NAMALWA (cell line): ENCODE results near the gene HES4.

ENCODE experiments used
- DNase-seq: peaks from one replicate; pipeline ENCODE4 v3.0.0-alpha.2; 2015; ENCODE audit warnings: low spot score

Gene HES4

DNA sequence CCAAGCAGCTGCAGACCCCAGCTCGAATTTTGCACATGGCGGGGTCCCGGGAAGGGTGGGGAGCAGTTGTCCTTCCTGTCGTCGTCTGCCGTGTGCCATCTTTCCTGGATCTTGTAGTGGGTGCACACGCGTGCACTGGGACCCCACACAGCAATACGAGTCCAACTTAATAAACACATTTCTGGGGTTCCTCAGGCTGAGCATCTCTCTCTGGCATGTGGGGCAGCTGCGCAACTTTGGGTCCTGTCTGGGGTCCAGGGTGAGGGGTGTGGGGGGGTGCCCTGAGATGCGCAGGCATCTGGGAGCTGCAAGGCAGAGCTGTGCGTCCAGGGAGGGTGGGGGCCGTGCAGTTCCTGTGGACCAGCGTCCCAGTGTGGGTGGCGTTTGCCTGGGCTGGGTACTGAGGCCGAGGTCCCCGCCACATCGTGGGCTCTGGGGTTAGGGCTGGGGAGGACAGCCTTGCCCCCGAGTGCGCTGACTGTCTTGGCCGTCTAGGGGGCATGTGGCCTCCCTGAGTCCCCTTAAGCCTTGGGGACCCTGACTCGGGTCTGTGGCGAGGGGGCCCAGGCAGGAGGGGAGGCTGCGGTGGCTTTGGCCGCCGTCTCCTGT, 34.3 kb downstream of the HES4 start:
- no peak for DNase-seq

- no peak for DNase-seq
Measured at GRCh38 chr1:964691-965525, 35.0 kb downstream of the HES4 start.

DNA sequence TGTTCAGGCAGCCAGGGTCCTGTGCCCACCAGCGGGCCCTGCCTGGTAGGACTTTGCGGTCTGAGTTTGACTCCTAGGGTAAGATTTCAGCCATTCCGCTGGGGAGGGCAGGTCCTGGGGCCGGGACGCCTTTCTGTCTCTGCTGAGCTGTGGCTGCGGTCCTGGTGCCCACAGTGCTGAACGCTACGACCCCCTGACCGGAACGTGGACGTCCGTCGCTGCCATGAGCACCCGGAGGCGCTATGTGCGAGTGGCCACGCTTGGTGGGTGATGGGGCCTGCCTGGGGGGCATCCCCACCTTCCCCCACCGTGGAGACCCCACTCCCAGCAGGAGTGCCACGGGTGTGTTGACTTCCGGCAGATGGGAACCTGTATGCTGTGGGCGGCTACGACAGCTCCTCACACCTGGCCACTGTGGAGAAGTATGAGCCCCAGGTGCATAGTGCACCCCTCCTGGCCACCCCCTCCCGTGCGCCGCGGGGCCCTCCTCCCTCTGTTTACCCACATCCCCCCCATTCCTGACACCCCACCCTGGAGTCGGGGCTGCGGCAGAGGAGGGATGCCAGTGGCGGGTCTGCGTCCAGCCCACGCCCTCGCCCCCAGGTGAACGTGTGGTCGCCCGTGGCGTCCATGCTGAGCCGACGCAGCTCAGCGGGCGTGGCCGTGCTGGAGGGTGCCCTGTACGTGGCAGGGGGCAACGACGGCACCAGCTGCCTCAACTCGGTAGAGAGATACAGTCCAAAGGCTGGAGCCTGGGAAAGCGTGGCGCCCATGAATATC, 36.0 kb downstream of the HES4 start:
- DNase-seq: no peak

DNA sequence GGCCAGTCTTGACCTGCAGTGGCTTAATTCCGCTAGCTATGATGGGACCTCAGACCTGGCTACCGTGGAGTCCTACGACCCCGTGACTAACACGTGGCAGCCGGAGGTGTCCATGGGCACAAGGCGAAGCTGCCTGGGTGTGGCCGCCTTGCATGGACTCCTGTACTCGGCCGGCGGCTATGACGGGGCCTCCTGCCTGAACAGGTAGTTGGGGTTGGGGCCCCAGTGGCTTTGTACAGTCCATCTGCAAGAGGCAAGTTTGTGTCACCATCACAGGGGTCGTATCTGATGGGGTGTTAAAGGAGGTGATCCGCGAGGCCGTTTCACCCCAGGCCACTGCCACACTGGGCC, 36.6 kb downstream of the HES4 start:
- no peak for DNase-seq

DNA sequence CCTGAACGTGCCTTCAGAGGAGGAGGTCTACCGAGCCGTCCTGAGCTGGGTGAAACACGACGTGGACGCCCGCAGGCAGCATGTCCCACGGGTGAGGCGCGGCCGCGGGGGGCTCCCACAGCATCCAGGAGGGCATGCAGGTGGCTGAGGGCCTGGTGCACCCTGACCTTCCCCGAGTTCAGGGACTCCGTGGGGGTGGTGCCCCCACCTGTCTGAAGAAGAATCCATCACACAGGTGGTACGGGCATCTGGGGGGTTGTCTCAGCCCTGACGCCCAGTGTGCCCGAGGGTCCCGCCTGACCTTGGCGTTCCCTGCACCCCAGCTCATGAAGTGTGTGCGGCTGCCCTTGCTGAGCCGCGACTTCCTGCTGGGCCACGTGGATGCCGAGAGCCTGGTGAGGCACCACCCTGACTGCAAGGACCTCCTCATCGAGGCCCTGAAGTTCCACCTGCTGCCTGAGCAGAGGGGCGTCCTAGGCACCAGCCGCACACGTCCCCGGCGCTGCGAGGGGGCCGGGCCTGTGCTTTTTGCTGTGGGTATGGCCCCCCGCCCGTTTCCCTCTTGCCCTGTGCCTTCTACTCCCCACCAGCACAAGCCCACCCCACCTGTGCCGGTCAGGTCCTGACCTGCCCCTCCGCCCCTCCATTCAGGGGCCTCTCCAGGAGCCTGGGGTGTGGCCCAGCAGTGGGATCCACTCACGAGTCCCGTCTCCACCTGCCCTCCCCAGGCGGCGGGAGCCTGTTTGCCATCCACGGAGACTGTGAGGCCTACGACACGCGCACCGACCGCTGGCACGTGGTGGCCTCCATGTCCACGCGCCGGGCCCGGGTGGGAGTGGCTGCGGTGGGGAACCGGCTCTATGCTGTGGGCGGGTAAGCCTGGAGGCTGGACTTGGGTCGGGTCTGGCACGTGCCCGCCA, 37.3 kb downstream of the HES4 start:
- no peak for DNase-seq

DNA sequence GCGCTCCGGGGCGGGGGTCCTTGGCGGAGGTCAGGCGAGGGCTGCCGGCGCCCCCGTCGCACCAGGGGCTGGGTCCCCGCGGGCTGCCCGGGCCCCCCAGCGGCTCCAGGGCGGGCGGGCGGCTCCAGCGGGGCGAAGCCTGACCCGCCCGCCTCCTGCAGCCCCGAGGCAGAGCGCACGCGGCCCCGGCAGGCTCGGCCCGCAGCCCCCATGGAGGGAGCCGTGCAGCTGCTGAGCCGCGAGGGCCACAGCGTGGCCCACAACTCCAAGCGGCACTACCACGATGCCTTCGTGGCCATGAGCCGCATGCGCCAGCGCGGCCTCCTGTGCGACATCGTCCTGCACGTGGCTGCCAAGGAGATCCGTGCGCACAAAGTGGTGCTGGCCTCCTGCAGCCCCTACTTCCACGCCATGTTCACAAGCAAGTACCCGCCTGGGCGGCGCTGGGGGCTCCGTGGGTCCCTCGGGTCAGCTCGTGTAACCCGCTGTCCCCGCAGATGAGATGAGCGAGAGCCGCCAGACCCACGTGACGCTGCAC, 38.7 kb downstream of the HES4 start:
- DNase-seq: no peak

GRCh38 chr1:960363-961131, 39.4 kb downstream of the HES4 start, which contains the start of gene KLHL17:
Gene KLHL17, plus strand, starts transcription at chr1:960584. Its CDS starts 110 bp downstream, at chr1:960694.
- DNase-seq: peak; percentile 85

GRCh38 chr1:959731-960362, 40.0 kb downstream of the HES4 start:
- no peak for DNase-seq

GRCh38 chr1:958823-959730, 40.8 kb downstream of the HES4 start, which contains the start of gene NOC2L:
Gene NOC2L, minus strand, starts transcription at chr1:959256. Its CDS starts 16 bp downstream, at chr1:959240.
- DNase-seq: peak; percentile 95

DNA sequence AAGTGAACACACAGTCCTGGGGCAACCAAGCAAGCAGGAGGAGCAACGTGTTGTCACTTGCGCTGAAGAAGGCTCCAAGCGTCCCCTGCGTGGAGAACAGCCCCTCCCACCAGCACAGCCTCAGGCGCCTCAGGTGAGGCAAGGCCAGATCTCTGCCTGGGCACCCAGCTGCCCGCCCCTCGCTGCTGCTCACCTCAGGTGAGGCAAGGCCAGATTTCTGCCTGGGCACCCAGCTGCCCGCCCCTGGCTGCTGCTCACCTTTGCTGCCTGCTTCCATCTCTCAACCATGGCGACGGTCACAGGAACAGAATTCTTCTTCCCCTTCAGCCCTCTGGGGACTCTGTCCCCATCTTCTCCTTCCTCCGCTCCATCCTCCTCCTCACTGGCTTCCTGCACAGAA, 43.3 kb downstream of the HES4 start:
- DNase-seq: no peak

- no peak for DNase-seq
Measured at GRCh38 chr1:955474-955873, 44.4 kb downstream of the HES4 start.

DNA sequence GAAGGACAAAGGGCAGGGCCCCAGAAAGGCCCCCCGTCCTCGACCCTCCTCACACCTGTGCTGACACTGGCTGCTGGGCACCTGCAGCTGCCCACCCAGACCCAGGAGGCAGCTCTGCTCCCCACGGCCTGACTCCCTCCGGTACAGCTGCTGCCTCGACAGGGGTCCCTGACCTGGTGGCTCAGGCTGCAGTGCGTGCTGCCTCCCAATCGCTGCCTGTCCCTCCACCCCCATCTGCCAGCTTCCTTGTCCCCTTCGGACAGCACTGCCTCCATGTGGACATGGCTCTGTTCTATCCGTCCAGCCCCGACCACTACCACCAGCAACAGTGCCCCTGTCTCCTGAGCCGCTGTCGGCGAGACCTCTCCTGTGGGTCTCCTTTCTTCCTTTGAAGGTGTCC, 45.0 kb downstream of the HES4 start:
- DNase-seq: no peak

GRCh38 chr1:953524-954320, 46.2 kb downstream of the HES4 start:
- DNase-seq: no peak

- DNase-seq: no peak
Measured at GRCh38 chr1:952603-953002, 47.3 kb downstream of the HES4 start.

DNA sequence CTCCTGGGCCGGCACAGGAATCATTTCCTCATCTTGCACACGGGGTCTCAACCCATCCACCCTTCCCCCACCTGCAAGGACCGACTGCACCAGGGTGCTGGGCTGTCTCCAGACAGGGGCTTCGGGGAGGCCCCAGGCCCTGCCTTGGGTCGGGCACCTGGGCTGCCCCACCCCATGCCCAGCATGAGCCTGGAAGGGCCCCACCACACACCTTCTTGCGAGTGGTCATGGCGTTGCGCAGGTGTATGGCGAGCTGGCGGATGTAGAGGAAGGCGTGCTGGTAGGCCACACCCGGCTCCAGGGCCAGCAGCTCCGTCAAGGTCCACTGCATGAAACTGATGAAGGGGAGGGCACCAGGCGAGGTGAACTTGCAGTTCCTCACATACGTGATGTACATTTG, 47.7 kb downstream of the HES4 start:
- no peak for DNase-seq

DNA sequence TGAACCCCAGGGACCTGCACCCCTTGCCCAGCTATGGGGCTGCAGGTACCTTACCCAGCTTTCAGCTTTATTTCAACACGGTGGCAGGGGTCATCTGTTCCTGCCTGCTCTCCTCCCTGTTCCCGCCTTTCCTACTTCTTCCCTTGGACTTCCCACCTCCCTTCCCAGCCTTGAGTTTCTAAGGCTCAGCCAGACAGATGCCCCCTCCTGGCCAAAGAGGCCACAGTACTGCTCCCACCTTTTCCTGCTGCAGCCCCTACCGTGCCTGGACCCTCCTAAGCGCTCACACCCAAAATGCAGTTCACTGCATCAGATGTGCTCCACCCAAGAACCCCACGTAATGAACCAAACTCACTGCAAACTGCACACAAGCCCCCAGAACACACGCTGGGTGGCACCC, 48.5 kb downstream of the HES4 start:
- no peak for DNase-seq

GRCh38 chr1:950881-951280, 49.0 kb downstream of the HES4 start:
- no peak for DNase-seq

DNA sequence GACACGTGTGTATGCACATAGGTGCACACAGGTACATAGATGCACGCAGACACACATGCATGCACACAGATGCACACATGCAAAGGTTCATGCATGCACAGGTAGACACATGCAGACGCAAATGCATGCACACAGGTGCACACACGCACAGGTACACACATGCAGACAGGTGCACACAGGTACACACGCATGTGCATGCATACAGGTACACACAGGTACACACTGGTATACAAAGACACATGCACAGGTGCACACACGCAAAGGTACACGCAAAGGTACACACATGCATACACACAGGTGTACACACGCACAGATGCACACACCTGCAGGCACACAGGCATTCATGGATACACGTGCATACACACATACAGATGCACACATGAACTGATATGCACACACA, 49.6 kb downstream of the HES4 start:
- DNase-seq: no peak
